Stimulated activated CD8-positive, alpha-beta memory T cell treated with anti-CD3 and anti-CD28 coated beads, Interleukin-7, amount 100 ng/mL, for 48 hours (primary cell): ENCODE measurements around the gene RFFL.
A peak's percentile ranks its signal among the peaks of the same experiment; 100 is the strongest.
"Not testable (repeated sequence)": the region's sequence is repeated elsewhere in the genome, so short reads cannot be mapped to it uniquely, and the experiment has no call there.

Experiments used
- DNase-seq, 2 donors: peaks; one replicate each; pipeline ENCODE4 v3.0.0-alpha.2; 2020; ENCODE audit warnings: low read depth in 1 of 2; ENCODE audit errors: extremely low read depth in 1 of 2

The RFFL gene

GRCh38 chr17:35010093-35010492, 53.4 kb downstream of the RFFL start:
- DNase-seq: no peak

- DNase-seq: no peak
Measured at GRCh38 chr17:35006961-35007360, 56.5 kb downstream of the RFFL start.

GRCh38 chr17:35006345-35006744, 57.2 kb downstream of the RFFL start:
- DNase-seq: no peak

GRCh38 chr17:35003778-35004177, 59.7 kb downstream of the RFFL start:
- no peak for DNase-seq

GRCh38 chr17:35002876-35003551, 60.5 kb downstream of the RFFL start:
- no peak for DNase-seq

GRCh38 chr17:35001549-35001948, 62.0 kb downstream of the RFFL start:
- DNase-seq: no peak

GRCh38 chr17:35000965-35001364, 62.5 kb downstream of the RFFL start:
- DNase-seq: not testable (repeated sequence)

- no peak for DNase-seq
Measured at GRCh38 chr17:34999456-34999855, 64.1 kb downstream of the RFFL start.

- peak; percentile 52 to 63 for DNase-seq
Measured at GRCh38 chr17:34998205-34998604, 65.3 kb downstream of the RFFL start.

- no peak for DNase-seq
Measured at GRCh38 chr17:34997355-34997862, 66.1 kb downstream of the RFFL start.

GRCh38 chr17:34996422-34997285, 66.9 kb downstream of the RFFL start:
- DNase-seq: no peak

- no peak for DNase-seq
Measured at GRCh38 chr17:34993031-34993430, 70.5 kb downstream of the RFFL start.

GRCh38 chr17:34991606-34992005, 71.9 kb downstream of the RFFL start:
- no peak for DNase-seq

- no peak for DNase-seq
Measured at GRCh38 chr17:34990921-34991365, 72.6 kb downstream of the RFFL start.

GRCh38 chr17:34989473-34989872, 74.0 kb downstream of the RFFL start:
- DNase-seq: no peak

GRCh38 chr17:34988644-34989043, 74.9 kb downstream of the RFFL start:
- no peak for DNase-seq

GRCh38 chr17:34987232-34987631, 76.3 kb downstream of the RFFL start:
- DNase-seq: no peak

GRCh38 chr17:34981538-34982241, 81.8 kb downstream of the RFFL start:
- no peak for DNase-seq

GRCh38 chr17:34980681-34981537, 82.6 kb downstream of the RFFL start:
- peak; percentile 53 to 60 for DNase-seq

- DNase-seq: peak; percentile 90
Measured at GRCh38 chr17:34980353-34980680, 83.2 kb downstream of the RFFL start, which contains the start of gene LIG3. Gene LIG3 (plus strand): TSS chr17:34980512. CDS start chr17:34983006, 2,494 bp downstream.
